NOMO-1 (cell line): ENCODE results near the gene SLC6A13.
"Not testable (repeated sequence)": the region's sequence is repeated elsewhere in the genome, so short reads cannot be mapped to it uniquely, and the experiment has no call there.

Experiments used
- DNase-seq, 2 experiments: peaks; one replicate each; lab custom pipeline; 2025; ENCODE audit not compliant: unreplicated experiment in 2 of 2; lab: John Stamatoyannopoulos, UW

Gene SLC6A13

DNA sequence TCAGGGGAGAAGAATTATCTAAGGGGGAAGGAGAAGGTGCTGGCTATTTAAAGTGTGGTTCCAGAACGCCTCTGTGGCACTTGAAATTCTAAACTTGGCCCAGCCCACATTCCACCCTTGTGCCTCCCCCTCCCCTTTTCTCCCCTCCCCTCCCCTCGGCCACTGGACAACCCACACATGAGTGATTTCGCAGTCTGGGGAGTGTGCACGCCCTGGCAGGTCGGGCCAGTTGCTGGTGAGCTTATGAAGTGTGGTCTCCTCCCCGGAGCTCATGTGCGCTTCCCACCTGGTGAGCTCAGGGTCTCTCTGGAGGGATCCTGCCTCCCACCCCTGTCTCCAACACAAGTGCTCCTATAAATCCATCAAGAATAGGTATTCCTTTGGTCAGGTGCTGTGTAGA, at the start of gene SLC6A13:
SLC6A13 (minus strand) TSS at position 20 of the 400 bp plus-strand sequence. CDS start 2,784 bp downstream, outside the sequence.
- DNase-seq = no peak

DNA sequence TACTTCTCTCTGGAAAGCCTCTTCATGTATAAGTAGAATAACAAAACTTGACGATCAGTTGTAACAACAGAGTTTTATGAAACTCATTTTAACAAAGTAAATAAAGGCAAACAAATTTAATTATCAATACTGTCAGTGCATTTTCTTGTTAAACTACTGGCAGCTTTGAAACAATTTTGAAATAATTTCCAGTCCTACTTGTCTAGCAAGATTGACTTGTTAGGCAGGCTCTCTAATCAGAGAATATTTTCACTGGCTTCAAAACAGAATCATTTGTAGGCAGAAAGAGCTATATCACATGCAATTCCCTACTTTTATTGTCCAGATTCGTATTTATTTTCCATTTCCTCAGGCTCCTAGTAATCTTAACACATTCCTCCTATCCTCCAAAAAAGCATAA, 45.9 kb upstream of the SLC6A13 start:
- no peak for DNase-seq

DNA sequence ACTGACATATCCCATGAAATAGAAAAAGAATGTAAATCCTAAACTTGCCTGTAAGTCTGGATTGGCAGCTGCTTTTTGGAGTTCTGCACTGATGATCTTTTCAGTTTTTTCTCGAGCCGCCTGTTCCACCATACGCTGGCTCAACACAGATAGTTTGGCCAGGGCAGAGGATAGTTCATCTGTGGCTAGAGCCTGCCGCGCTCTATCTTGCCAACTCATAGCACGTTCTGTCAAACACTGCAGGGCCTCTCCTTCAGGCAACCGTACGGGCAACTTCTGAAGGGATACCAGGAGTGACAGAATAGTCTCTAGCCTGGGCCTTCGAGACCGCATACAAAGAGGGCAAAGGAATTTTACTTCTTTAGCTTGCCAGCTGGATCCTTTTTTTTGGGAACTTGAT, 44.8 kb upstream of the SLC6A13 start:
- DNase-seq = no peak

DNA sequence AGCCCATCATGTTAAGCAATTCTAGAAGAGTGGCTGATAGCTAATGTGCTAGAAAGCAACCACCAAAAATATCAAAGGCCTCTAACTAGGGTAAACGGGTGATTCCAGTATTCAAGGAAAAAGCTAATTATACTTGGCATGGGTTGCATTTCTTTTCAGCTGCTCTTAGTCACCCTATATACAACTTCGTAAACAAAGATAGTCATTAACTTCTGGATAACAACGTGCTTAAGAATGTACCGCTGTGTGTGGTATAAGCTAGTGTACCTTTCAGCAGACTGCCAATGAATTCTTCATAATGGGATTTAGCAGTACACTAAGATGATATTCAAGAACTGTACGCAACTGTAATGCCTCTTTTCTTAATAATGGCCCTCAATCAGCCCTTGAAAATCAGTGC, 42.2 kb upstream of the SLC6A13 start:
- DNase-seq = no peak

DNA sequence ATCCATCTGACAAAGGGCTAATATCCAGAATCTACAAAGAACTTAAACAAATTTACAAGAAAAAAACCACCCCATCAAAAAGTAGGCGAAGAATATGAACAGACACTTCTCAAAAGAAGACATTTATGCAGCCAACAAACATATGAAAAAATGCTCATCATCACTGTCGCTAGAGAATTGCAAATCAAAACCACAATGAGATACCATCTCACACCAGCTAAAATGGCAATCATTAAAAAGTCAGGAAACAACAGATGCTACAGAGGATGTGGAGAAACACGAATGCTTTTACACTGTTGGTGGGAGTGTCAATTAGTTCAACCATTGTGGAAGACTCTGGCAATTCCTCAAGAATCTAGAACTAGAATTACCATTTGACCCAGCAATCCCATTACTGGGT, 40.1 kb upstream of the SLC6A13 start:
- not testable (repeated sequence) for DNase-seq

DNA sequence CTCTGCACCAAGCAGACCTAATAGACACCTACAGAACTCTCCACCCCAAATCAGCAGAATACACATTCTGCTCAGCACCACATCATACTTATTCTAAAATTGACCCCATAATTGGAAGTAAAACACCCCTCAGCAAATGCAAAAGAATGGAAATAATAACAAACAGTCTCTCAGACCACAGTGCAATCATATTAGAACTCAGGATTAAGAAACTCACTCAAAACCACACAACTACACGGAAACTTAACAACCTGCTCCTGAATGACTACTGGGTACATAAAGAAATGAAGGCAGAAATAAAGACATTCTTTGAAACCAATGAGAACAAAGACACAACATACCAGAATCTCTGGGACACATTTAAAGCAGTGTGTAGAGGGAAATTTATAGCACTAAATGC, 37.5 kb upstream of the SLC6A13 start:
- not testable (repeated sequence) for DNase-seq

DNA sequence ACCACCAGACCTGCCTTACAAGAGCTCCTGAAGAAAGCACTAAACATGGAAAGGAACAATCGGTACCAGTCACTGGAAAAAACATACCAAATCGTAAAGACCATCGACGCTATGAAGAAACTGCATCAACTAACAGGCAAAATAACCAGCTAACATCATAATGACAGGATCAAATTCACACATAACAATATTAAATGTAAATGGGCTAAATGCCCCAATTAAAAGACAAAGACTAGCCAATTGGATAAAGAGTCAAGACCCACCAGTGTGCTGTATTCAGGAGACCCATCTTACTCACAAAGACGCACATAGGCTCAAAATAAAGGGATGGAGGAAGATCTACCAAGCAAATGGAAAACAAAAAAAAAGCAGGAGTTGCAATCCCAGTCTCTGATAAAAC, 36.9 kb upstream of the SLC6A13 start:
- not testable (repeated sequence) for DNase-seq

DNA sequence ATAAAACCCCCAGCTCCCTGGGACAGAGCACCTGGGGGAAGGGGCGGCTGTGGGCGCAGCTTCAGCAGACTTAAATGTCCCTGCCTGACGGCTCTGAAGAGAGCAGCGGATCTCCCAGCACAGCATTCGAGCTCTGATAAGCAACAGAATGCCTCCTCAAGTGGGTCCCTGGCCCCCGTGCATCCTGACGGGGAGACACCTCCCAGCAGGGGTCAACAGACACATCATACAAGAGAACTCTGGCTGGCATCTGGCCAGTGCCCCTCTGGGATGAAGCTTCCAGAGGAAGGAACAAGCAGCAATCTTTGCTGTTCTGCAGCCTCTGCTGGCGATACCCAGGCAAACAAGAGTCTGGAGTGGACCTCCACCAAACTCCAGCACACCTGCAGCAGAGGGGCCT, 35.4 kb upstream of the SLC6A13 start:
- DNase-seq = not testable (repeated sequence)

DNA sequence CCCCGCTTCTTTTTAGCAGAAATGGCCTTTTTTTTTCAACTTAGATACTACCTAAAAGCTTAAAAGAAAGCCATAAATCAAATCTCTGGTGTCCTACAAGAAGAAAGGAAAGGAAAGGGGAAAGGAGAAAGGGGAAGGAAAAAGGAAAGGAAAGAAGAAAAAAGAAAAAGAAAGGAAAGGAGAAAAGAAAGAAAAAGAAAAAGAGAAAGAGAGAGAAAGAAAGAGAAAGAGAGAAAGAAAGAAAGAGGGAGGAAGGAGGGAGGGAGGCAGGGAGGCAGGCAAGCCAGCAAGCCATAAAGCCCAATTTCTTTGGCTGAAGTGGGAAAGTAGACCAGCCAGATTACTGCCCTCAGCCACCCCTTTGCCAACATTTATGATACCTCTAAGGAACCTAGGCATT, 32.5 kb upstream of the SLC6A13 start:
- no peak for DNase-seq

DNA sequence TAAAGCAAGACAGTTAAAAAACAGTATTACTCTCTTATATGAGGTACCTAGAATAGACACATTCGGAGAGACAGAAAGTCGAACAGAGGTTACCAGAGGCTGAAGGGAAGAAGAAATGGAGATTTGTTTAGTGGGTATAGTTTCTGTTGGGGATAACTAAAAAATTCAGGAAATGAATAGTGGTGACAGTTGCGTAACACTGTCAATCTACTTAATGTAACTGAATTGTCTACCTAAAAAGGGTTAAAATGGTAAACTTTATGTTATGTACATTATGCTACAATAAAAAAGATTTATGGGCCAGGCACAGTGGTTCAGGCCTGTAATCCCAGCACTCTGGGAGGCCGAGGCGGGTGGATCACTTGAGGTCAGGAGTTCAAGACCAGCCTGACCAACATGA, 30.6 kb upstream of the SLC6A13 start:
- peak in 1 of 2 experiments; percentile 54 for DNase-seq

DNA sequence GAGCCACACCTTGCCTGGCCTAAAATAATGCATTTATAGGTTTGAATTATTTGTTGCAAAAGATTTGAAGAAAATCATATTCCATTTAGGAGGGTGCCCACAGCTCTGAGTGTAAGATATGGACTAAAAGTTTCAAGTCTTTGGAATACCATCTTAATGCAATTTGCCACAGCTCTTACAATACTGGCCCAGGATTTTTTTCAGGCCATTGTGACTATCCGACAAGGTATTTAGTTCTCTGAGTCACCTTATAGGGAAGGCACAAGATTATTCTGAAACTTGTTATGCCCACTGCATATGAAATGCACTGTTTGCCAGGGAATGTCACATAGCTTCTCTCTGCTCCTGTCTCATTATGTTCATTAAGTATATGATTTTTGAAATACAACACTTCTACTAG, 29.6 kb upstream of the SLC6A13 start:
- no peak for DNase-seq

DNA sequence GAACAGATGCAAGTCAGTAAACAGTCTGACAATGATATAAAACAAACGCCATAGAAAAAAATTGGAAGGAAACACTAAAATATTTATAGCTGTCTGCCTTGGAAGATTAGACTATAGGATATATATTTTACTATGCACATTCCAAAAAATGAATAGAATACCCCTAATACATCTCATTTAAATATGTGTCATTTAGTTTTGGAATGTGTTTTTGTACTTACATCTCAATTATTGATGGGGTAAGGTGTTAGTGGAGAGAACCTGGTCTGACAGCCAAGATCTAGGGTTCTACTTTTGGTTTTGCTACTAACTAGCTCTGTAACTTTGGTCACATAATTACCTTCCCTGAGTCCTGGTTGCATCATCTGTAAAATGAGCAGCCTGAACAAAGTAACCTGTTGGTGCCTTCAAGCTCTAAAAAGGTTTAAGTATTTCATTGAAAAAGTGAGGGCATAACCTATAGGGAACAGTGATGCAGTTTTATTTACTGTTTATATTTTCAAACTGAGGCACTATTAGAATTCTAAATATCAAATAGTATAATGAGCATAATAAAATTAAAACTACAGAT, 28.6 kb upstream of the SLC6A13 start:
- no peak for DNase-seq

DNA sequence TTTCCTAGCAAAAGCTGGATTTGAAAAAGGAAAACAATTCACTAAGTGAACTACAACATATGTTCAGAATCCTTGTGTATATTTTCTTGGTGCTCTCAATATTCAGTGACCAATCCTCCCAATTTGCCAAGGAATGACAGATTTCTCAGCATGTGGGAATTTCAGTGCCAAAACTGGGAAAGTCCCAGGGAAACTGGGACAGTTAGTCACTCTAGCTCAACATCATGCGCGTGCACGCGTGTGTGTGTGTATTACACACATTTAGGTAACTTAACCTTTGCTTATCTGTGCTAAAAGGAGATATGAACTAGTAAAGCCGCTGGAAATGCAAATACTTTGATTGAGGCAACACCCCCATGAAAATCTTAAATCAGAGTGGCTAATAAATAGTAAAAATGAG, 26.1 kb upstream of the SLC6A13 start:
- no peak for DNase-seq

DNA sequence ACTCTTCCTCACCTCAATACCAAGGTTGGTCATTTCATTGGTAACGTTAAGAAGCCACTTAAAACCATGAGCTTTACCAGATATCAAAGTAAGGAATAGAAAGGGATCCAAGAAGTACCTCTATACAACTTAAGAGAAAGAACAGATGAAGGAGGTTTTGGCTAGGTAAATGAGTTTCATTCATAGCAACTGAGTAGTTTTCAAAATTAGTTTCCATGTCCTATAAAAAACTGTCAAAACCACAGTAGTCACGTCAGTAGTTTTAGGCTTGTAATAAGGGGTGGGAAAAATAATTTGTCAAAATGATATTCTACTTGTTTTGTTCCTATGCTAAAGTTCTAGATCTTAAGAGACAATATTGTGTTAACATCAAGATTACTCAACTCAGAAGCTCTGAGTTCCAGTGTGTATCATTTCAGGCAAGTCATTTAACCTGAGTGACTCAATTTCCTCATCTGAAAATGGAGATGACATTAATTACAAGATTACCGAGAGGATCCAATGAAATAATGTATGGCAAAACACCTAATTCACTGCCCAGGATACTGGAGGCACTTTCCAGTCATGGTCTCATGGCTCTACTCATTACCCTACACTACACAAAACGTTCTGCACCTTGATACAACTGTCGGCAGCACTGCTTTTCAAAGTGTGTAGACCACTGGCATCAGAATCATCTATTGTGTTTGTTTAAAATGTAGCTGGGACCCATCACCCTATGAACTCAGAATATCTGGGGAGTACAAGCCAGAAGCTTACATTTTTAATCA, 24.1 kb upstream of the SLC6A13 start:
- no peak for DNase-seq

DNA sequence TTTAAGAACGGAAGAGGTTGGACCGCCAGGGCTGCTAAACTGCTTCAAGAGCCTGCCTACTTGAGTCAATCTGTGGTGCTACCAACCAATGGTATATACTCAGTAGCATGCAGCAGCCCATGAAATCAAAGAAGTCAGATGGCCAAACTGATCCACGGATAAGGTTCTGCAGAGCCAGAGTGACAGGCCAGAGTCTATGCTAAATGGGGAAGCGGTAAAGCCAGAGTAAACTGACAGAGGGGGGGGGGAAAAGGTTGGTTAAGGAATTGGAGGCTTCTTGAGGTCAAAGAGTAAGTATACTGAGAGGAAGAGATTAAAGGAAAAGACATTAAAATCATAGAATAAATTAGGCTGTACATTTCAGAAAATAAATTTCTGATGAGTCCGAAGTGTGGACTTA, 15.4 kb upstream of the SLC6A13 start:
- no peak for DNase-seq

DNA sequence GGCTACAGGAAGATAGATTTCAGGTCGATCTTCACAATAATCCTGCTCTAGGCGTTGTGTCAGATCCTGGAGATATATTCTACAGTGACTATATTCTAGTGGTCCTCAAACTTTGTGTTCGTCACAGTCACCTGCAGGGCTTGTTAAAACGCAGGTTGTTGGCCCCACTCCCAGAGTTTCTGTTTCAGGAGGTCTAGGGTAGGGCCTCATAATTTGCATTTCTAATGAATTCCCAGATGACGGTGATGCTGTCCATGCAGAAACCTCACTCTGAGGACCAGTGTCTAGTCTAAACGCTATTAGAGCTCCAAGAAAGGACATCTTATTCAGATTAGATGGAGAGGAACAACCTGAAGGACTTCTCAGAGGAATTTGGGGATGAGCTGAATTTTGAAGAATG, 13.2 kb upstream of the SLC6A13 start:
- no peak for DNase-seq

DNA sequence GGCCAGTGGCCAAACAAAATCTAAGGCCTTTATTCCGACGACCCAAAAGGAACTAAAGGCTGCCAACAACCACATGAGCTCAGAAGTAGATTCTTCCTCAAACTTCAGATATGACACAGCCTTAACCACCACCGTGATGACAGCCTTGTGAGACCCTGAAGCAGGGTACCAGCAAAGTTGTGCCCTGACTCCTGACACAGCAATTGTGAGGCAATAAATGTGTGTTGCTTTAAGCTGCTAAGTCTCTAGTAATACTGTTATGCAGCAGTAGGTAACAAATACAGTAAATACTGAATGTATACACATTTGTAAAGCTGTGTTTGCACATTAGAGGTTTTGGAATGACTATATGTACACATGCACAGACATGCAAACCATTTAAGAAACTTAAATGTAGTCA, 10.7 kb upstream of the SLC6A13 start:
- DNase-seq = peak; percentile 24 to 50

DNA sequence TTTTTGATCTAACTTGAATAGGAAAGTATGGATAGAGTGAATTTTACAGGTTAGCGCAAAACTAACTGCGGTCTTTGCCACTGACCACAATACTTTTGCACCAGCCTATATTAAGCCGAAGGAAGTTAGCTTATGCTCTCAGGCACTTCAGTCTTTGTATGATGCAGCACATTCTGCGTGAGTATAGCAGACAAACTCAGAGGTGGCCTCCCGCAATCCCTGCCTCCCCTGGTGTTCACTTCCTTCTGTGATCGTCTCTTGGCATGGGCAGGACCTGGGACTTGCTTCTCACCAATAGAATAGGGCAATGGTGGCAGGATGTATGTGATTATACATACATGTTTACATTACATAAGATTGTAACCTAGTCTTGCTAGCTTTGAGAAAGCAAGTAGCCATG, 10.3 kb upstream of the SLC6A13 start:
- DNase-seq = peak; percentile 29 to 50

DNA sequence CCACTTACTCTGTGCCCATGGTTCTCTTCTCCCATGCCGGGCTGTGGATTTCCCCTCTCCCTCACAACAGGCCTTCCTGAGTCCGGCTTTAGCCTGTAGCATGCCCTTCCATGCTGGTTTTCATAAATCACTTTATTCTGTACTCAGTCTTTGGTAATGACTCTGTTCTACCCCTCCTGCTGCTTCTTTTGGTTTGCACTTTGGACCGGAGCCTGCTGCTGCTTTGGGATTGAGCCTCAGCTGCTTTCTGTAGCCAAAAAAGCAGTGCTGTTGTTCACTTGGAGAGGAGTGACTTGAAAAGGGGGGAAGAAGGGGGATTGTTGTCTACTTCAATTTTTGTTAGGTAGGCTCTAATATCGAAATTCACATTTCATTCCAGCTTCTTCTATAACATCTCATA, 8.5 kb upstream of the SLC6A13 start:
- no peak for DNase-seq

DNA sequence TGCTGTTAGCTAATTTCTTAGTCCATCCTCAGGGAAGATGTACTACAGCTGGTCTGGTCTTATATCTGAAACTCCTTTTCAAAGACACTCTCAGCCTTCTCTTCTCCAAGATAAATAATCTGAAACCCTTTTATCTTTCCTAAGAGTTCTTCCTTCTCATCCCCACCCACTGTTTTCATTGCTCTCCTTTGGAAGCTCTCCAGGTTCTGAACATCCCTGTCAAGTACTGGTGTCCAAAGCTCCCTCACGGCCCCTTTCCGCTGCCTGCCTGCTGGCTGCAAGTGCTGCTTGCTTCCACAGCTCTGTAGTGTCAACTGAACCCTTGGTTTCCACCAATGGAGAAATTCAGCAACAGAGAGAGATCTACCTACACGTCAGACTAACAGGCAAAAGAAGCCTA, 6.6 kb upstream of the SLC6A13 start:
- no peak for DNase-seq

DNA sequence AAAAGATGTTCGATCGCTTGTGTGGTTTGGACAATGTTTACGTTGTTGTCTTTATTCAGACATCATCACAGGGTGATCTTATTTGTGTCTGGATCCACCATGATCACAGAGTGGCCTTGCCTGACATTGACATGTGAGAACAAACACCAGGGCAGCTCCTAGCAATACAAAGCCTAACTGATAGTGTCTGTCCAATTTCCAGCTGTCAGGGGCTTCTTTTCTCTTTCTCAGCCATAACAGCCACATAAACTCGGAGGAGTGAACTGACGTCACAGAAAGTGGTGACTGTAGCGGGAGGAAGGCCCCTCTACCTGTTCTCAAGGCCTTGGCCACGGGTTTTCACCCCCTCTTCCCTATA, 5.8 kb upstream of the SLC6A13 start:
- no peak for DNase-seq

DNA sequence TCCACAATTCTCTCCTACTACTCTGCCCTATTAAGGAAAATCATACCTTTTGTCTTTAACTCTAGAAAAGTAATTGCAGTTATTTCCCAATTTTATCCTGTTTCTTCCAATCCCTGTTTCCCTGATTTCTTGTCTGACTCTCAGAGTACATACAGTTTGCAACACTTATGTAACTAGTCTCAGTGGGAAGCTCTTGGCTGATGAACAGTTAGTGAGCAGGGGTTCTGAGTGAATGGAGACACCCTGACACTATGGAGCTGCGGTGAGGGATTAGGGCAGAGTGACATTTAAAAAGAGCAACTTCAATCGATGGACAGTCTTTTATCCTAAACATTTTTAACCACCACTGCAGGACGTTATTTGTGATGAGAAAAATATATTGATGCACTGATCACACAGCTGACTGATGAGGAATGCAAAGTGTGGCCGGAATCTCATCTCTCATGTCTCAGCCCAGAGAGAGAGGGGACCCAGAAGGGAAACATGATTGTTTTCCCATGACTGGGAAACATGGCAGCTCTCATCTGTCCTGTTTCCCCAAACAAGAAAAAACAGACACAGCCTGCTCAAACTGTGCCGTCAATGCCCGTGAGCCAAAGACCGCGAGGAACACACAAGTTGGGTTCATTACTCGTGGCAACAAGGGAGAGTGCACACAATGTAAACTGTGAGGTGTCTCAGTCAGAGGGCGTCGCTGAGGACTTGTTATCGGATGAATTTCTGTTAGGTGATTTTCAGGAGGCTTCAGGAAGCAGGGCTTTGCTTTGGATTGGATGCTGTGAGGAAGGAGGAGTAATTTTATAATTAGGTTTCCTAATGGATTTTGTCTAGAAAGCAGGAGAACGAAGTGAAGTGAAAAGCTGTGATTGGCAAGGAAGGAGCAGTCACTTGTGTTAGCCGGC, 5.2 kb upstream of the SLC6A13 start:
- DNase-seq = no peak
